ENCODE results near the gene CD3E. TPM values are rescaled to one million over a fixed set of nuclear protein-coding genes. Genes with fewer than 3 reads are reported as not detected.

Gene CD3E
- total RNA-seq, 1 experiment from 2014 or later: 0.39 TPM

DNA sequence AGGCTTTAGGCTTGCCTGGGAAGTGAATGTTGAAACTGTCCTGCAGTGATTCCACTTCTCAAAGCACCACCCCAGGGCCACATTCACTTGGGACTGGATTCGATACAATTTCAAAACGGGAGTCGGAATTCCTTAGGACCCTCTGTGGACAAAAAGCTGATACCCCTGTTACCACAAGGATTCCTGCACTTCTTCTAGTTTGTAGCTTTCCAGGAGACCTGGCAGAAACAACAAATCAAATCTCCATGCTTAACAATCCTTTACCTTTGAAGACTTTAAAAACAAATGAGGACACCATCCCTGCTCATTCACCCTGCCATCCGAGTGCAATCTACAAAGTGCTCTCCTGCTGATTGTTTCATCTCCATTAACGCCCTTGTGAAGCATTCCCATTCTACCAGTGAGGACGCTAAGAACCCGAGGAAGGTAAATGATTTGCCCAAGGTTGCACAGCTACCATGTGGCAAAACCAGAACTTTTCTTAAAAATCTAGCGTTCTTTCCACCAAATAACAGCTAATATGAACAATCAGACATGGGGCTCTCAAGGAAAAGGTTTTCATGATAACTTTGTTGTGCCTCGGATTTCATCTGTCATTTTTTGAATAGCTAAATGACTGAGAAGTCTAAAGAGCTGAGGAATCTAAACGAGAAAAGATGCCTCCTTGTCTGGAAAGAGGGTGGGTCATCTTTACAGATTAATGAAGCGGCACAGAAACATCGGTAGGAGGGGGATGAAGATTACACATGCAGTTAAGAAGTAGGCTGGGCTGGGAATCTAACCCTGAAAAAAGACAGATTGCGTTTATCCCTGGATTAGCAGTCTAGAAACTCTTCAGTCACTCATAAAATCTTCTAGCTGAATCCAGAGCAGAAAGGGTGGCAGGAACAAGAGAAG is 39.7 kb upstream of the CD3E start:
- Mint-ChIP-seq H3K4me1 (ENCODE audit: low read depth, unreplicated experiment) (peaks cover 15% of the 10 kb centered on the region), H3K4me3 (ENCODE audit: unreplicated experiment) (peak overlapping the region; percentile 91), H3K27ac (ENCODE audit: unreplicated experiment) (peak overlapping the region; percentile 96), H3K36me3 (ENCODE audit: insufficient read depth, unreplicated experiment) (peaks cover 27% of the 10 kb centered on the region), H3K27me3 (ENCODE audit: insufficient read depth, unreplicated experiment) (no peaks in the 10 kb centered on the region), H3K9me3 (ENCODE audit: unreplicated experiment) (no peaks in the 10 kb centered on the region)
- peaks cover 23% of the 10 kb centered on the region; the same call in 1 of the 2 replicates for H3K4me1 ChIP-seq
- peak overlapping the region; percentile 83 for H3K4me3 ChIP-seq (ENCODE audit: low read depth, low read length)
- no peak for DNase-seq
- TSS peak; percentile 59 for BruUV-seq (replicated peaks)
- intact Hi-C loops (cut with micrococcal nuclease; ENCODE audit: unreplicated experiment): loop anchor here (1.0 to 2.0 kb wide), 7 partner anchors 13 to 86 kb away; partner anchors contain the start of gene MPZL3
- ChIA-PET POLR2A (interaction anchor here (0.5 to 2.4 kb wide), 10 partner anchors 9 to 141 kb away, joined by 3 to 24 read pairs (median 4); partner anchors contain the start of gene MPZL3), CTCF (interaction anchor here (0.6 to 3.0 kb wide), 15 partner anchors 10 to 112 kb away, joined by 3 to 34 read pairs (median 6); partner anchors contain the start of genes MPZL3 and UBE4A)
- H3K9me3 ChIP-seq: no peaks in the 10 kb centered on the region
- TF ChIP-seq, protein P1, sequence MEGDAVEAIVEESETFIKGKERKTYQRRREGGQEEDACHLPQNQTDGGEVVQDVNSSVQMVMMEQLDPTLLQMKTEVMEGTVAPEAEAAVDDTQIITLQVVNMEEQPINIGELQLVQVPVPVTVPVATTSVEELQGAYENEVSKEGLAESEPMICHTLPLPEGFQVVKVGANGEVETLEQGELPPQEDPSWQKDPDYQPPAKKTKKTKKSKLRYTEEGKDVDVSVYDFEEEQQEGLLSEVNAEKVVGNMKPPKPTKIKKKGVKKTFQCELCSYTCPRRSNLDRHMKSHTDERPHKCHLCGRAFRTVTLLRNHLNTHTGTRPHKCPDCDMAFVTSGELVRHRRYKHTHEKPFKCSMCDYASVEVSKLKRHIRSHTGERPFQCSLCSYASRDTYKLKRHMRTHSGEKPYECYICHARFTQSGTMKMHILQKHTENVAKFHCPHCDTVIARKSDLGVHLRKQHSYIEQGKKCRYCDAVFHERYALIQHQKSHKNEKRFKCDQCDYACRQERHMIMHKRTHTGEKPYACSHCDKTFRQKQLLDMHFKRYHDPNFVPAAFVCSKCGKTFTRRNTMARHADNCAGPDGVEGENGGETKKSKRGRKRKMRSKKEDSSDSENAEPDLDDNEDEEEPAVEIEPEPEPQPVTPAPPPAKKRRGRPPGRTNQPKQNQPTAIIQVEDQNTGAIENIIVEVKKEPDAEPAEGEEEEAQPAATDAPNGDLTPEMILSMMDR (IDR thresholded peaks at IDR 0.05; ENCODE audit: insufficient read depth in 1 of 2, low read depth in 1 of 2, low read length in 1 of 2, severe bottlenecking in 1 of 2, unreplicated experiment in 1 of 2): no peak
- no peaks in the 10 kb centered on the region for H3K27me3 ChIP-seq (replicated peaks; ENCODE audit: control insufficient read depth, insufficient read depth, low read length)
- peaks cover 16% of the 10 kb centered on the region for H3K36me3 ChIP-seq (ENCODE audit: control insufficient read depth, insufficient read depth, low read length)

DNA sequence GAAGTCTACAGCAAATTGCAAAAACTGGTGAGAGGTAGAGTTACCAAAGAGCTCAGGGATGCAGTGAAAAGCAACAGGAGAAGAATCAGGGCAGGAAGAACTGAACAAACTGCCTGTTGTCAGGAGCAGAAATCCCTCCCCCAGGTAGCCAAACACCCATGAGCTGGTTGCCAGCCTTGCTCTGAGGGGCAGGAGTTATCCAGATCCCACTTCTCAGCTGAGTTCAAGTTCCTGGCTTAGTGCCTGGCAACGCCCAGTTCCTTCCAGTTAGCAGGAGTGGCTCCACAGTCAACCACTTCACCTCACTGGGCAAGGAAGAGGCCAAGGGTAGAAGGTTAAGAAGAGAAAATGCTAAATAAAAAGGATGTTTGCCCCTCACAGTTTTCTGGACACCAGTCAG is 38.6 kb upstream of the CD3E start:
- no peaks in the 10 kb centered on the region for H3K27me3 Mint-ChIP-seq (ENCODE audit: insufficient read depth, unreplicated experiment)
- no peak overlapping the region for H3K27ac Mint-ChIP-seq (ENCODE audit: unreplicated experiment)
- Histone ChIP-seq H3K4me3 (ENCODE audit: low read depth, low read length) (peak overlapping the region; percentile 83), H3K36me3 (ENCODE audit: control insufficient read depth, insufficient read depth, low read length) (peaks cover 7% of the 10 kb centered on the region), H3K27me3 (replicated peaks; ENCODE audit: control insufficient read depth, insufficient read depth, low read length) (no peaks in the 10 kb centered on the region), H3K4me1 (peaks cover 23% of the 10 kb centered on the region; the same call in 1 of the 2 replicates), H3K9me3 (no peaks in the 10 kb centered on the region)
- DNase-seq: no peak
- intact Hi-C loops (cut with micrococcal nuclease; ENCODE audit: unreplicated experiment): loop anchor here (2.0 kb wide), 2 partner anchors 49 to 85 kb away; no protein-coding TSS in a partner anchor
- BruUV-seq (replicated peaks): no TSS peak
- TF ChIP-seq, protein P1 (IDR thresholded peaks at IDR 0.05; ENCODE audit: insufficient read depth in 1 of 2, low read depth in 1 of 2, low read length in 1 of 2, severe bottlenecking in 1 of 2, unreplicated experiment in 1 of 2): no peak
- POLR2A ChIA-PET: no interaction called here
- peak overlapping the region; percentile 91 for H3K4me3 Mint-ChIP-seq (ENCODE audit: unreplicated experiment)
- CTCF ChIA-PET: interaction anchor here (0.9 to 2.9 kb wide), 3 partner anchors 25 to 67 kb away, joined by 3 to 11 read pairs (median 6); no protein-coding TSS in a partner anchor
- peaks cover 15% of the 10 kb centered on the region for H3K4me1 Mint-ChIP-seq (ENCODE audit: low read depth, unreplicated experiment)
- peaks cover 18% of the 10 kb centered on the region for H3K36me3 Mint-ChIP-seq (ENCODE audit: insufficient read depth, unreplicated experiment)
- H3K9me3 Mint-ChIP-seq (ENCODE audit: unreplicated experiment): no peaks in the 10 kb centered on the region

DNA sequence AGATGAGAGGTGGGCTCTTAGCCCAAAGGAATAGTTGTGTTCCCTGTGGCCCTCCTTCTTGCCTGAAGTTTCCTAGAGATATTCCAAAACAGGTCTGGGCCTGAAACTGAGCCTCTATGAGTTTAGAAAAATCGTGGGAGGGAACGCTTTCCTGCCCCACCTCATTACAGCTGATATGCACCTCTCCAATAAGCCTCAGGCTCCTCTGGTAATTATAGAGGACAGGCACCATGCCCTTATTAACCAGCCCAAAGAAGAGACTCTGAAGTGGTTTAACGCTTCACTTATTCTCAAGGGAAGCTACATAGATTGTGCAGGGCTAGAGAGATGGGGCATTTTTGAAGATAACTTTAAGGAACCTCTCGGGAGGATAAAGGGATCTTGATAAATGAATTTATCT is 37.0 kb upstream of the CD3E start:
- Histone ChIP-seq H3K4me3 (ENCODE audit: low read depth, low read length) (no peak overlapping the region), H3K4me1 (peaks cover 36% of the 10 kb centered on the region), H3K36me3 (ENCODE audit: control insufficient read depth, insufficient read depth, low read length) (peaks cover under 1% of the 10 kb centered on the region; the same call in 1 of the 2 replicates), H3K27me3 (replicated peaks; ENCODE audit: control insufficient read depth, insufficient read depth, low read length) (no peaks in the 10 kb centered on the region), H3K9me3 (no peaks in the 10 kb centered on the region)
- Mint-ChIP-seq H3K27me3 (ENCODE audit: insufficient read depth, unreplicated experiment) (no peaks in the 10 kb centered on the region), H3K27ac (ENCODE audit: unreplicated experiment) (no peak overlapping the region), H3K4me1 (ENCODE audit: low read depth, unreplicated experiment) (peaks cover 26% of the 10 kb centered on the region), H3K4me3 (ENCODE audit: unreplicated experiment) (no peak overlapping the region), H3K36me3 (ENCODE audit: insufficient read depth, unreplicated experiment) (peaks cover 11% of the 10 kb centered on the region), H3K9me3 (ENCODE audit: unreplicated experiment) (no peaks in the 10 kb centered on the region)
- CTCF ChIA-PET: no interaction called here
- TF ChIP-seq, protein P1 (IDR thresholded peaks at IDR 0.05; ENCODE audit: insufficient read depth in 1 of 2, low read depth in 1 of 2, low read length in 1 of 2, severe bottlenecking in 1 of 2, unreplicated experiment in 1 of 2): no peak
- BruUV-seq (replicated peaks): no TSS peak
- POLR2A ChIA-PET: no interaction called here
- intact Hi-C loops (cut with micrococcal nuclease; ENCODE audit: unreplicated experiment): no loop called here
- DNase-seq: no peak

Data from Caco-2 (cell line).